Prostate gland (tissue), 2 donors: ENCODE measurements around the gene UAP1L1. TPM values are rescaled to one million over a fixed set of nuclear protein-coding genes. Genes with fewer than 3 reads are reported as not detected.
A peak's percentile ranks its signal among the peaks of the same experiment; 100 is the strongest.

ENCODE experiments used
- DNase-seq: peaks from one replicate; pipeline ENCODE4 v3.0.0-alpha.2; 2019; ENCODE audit warnings: low spot score
- H3K27ac ChIP-seq, 2 donors: fragments of 200-600 bp; sonication (generic); 2 replicates each; pipeline ENCODE4 v1.5.1; 2017 to 2019
- H3K27me3 ChIP-seq: fragments of 200-600 bp; sonication (generic); replicated peaks from 2 replicates; pipeline ENCODE4 v1.5.1; 2019; ENCODE audit not compliant: insufficient read depth
- H3K36me3 ChIP-seq, 2 donors: fragments of 200-600 bp; sonication (generic); 1 replicate in 1 of 2; 2 replicates in 1 of 2; pipeline versions ENCODE4 v1.5.1 to v1.8.1; 2017 to 2019
- H3K4me1 ChIP-seq: fragments of 200-600 bp; sonication (generic); replicated peaks from 2 replicates; pipeline ENCODE4 v1.5.1; 2019
- H3K4me3 ChIP-seq, 2 donors: fragments of 200-600 bp; sonication (generic); 2 replicates each; pipeline ENCODE4 v1.5.1; 2017 to 2019
- H3K9me3 ChIP-seq: fragments of 200-600 bp; sonication (generic); 2 replicates; pipeline ENCODE4 v1.5.1; 2017
- POLR2A ChIP-seq: fragments of 450-650 bp; IDR thresholded peaks from one replicate; pipeline ENCODE4 v1.6.1; 2016; ENCODE audit warnings: antibody characterized with exemption, mild to moderate bottlenecking
- POLR2AphosphoS5 ChIP-seq: sonication (generic); formaldehyde crosslinking; IDR thresholded peaks from one replicate; pipeline ENCODE4 v1.6.1; 2017; ENCODE audit warnings: antibody characterized with exemption
- WGBS: methylation state at CpG from one replicate; pipeline ENCODE4 v1.1.5; 2018; 5-methylcytosine and 5-hydroxymethylcytosine counted together
- intact Hi-C: fragments of 100-400 bp; cut with DNase I; formaldehyde crosslinking; loops from one replicate; pipeline ENCODE4 v1.14.2; 2022
- total RNA-seq, 2 donors: library from RNA; depleted of rRNA; stranded (reverse); fragments of >200 nt; gene quantifications; one replicate each; pipeline ENCODE4 v1.1.0, GENCODE V29; 2016
- TF ChIP-seq, protein P1 (sequence below), 4 experiments: fragments of 200-600 bp in 2 of 4; fragments of 450-650 bp in 2 of 4; sonication (generic) in 2 of 4; IDR thresholded peaks; 1 replicate in 3 of 4; 2 replicates in 1 of 4; pipeline ENCODE4 v1.5.1; 2016 to 2019; ENCODE audit warnings: antibody characterized with exemption in 4 of 4, mild to moderate bottlenecking in 2 of 4, moderate library complexity in 2 of 4

UAP1L1 gene, protein sequence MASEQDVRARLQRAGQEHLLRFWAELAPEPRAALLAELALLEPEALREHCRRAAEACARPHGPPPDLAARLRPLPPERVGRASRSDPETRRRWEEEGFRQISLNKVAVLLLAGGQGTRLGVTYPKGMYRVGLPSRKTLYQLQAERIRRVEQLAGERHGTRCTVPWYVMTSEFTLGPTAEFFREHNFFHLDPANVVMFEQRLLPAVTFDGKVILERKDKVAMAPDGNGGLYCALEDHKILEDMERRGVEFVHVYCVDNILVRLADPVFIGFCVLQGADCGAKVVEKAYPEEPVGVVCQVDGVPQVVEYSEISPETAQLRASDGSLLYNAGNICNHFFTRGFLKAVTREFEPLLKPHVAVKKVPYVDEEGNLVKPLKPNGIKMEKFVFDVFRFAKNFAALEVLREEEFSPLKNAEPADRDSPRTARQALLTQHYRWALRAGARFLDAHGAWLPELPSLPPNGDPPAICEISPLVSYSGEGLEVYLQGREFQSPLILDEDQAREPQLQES
- 10 to 100 TPM in 1 of 2 donors, 1 to 10 TPM in 1; 8.2 to 19.9 TPM for total RNA-seq

DNA sequence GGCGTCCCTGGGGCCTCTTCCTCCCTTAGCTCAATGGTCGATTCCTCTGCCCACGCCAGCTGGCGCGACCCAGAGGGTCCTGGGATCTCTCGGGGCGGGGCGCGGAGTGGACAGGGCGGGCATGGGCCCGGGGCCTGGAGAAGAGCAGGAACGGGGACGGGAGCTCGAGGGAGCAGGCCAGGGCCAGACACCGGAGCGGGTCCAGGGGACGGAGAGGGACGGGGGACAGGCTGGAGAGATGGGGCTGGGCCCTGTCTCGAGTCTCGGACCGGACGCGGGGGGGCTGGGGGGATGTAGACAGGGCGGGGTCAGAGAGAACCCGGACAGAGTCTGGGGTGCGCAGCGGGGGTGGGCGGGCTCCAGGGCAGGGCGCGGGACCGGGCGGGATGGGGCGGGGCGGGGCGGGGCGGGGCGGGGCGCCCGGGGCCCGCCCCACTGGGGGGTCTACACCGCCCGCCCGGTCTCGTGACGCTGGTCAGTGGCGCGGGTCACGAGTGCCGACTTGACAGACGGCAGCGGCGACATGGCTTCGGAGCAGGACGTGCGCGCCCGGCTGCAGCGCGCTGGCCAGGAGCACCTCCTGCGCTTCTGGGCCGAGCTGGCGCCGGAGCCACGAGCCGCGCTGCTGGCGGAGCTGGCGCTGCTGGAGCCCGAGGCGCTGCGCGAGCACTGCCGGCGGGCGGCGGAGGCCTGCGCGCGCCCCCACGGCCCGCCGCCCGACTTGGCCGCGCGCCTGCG lies at the start of gene UAP1L1:
Gene UAP1L1, plus strand, starts transcription at position 508 of the 738 bp plus-strand sequence. Its CDS starts 16 bp downstream, at position 524.
- peak; percentile 78 for DNase-seq
- peaks cover 6% of the 10 kb centered on the region for H3K4me1 ChIP-seq

DNA sequence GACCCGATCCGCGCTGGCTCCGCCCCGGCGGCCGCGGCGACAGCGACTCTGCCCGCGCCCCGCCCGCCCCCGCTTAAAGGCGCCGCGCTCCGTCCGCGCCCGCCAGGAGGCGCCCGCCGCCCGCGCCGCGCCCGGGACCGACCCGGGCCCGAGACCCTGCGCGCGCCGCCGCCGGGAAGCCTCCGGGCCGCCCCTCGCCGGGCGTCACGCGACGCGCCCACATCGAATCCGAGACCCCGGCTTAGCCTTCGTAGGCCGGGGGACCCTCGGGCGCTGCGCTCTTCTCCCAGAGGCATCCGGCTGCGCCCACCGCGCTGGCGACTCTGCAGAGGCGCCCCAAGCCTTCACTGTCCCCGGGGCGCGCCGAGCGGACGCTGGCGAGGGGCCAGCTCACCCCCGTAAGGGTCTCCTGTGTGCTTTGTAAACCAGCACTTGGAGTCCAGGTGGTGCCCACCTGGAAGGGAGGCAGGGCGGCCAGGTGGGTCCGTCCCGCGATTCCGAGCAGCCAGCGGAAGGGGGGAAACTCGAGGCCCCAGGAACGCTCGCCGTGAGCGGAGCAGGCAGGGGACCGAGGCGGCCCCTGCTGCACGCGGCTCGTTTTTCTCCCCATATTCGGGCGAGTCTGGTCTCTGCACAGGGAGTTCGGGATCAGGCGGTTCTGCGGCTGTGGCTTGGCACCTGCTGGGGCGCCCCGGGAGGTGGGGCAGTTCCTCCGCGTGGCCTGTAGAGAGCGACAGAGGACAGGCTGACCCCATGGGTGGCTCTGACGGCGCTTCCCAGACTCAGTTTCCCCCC lies 48.9 kb upstream of the UAP1L1 start:
- peaks cover 32% of the 10 kb centered on the region for H3K4me1 ChIP-seq
- intact Hi-C loops, result no loop called here
- peak overlapping the region; percentile 51 to 52 for H3K4me3 ChIP-seq
- no peaks in the 10 kb centered on the region for H3K36me3 ChIP-seq
- peak overlapping the region; percentile 50 to 60 for H3K27ac ChIP-seq
- H3K9me3 ChIP-seq, result no peaks in the 10 kb centered on the region
- DNase-seq, result peak; percentile 58
- TF ChIP-seq, protein P1, sequence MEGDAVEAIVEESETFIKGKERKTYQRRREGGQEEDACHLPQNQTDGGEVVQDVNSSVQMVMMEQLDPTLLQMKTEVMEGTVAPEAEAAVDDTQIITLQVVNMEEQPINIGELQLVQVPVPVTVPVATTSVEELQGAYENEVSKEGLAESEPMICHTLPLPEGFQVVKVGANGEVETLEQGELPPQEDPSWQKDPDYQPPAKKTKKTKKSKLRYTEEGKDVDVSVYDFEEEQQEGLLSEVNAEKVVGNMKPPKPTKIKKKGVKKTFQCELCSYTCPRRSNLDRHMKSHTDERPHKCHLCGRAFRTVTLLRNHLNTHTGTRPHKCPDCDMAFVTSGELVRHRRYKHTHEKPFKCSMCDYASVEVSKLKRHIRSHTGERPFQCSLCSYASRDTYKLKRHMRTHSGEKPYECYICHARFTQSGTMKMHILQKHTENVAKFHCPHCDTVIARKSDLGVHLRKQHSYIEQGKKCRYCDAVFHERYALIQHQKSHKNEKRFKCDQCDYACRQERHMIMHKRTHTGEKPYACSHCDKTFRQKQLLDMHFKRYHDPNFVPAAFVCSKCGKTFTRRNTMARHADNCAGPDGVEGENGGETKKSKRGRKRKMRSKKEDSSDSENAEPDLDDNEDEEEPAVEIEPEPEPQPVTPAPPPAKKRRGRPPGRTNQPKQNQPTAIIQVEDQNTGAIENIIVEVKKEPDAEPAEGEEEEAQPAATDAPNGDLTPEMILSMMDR (IDR thresholded peaks at IDR 0.05), result peak in 3 of 4 experiments; percentile 8 to 65 (median 48)
- TF ChIP-seq POLR2A (no peak), POLR2AphosphoS5 (peak; percentile 9)
- H3K27me3 ChIP-seq, result no peaks in the 10 kb centered on the region
- under 1% methylated on average over 51 of the region's 98 CpGs for WGBS

More for the DNA sequence above, at the start of gene UAP1L1:
- intact Hi-C loops, result no loop called here
- H3K27me3 ChIP-seq, result no peaks in the 10 kb centered on the region
- H3K9me3 ChIP-seq, result no peaks in the 10 kb centered on the region
- TF ChIP-seq POLR2A (peak; percentile 59), POLR2AphosphoS5 (peak; percentile 53)
- TF ChIP-seq, protein P1 (IDR thresholded peaks at IDR 0.05), result no peak
- no peaks in the 10 kb centered on the region for H3K36me3 ChIP-seq
- 5% methylated on average over 57 of the region's 87 CpGs for WGBS
- H3K4me3 ChIP-seq, result peak within 1 kb of the TSS; percentile 58 to 65
- H3K27ac ChIP-seq, result peak within 1 kb of the TSS; percentile 69 to 75

DNA sequence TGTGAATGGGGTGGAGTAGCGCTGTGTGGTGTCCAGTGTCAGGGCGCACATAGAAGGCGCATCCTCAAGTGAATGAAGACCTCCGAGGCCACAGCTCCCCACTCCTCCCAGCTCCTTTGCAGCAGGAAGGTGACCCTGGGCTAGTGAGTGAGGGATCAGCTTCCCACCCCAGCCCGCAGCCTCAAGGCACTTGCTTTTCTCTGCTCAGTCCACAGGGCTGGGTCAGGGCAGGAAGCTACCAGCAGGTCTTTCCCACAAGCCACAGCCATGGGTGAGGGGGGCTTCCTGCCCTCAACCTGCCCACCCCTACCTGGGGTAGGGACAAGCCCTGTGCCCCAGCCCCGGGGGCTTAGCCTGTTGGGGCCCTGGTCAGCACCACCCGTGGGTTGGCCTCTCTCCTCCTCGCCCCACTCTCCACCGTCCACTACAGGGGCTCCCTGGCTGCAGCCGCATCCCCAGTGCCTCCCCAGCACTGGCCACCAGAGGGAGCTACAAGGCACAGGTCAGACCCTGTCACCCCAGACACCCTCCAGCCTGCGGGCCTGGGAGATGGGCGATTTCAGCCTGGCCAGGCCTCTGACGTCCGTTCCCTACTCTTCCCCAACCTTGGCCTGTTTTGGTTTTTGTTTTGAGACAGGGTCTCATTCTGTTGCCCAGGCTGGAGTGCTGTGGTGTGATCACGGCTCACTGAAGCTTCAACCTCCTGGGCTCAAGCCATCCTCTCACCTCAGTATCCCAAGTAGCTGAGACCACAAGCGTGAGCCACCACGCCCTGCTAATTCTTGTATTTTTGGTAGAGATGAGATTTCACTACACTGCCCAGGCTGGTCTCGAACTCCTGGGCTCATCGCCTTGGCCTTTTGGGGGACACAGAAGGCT lies 48.0 kb upstream of the UAP1L1 start:
- intact Hi-C loops, result no loop called here
- no peak for TF ChIP-seq POLR2A
- TF ChIP-seq POLR2AphosphoS5, result no peak
- TF ChIP-seq, protein P1 (IDR thresholded peaks at IDR 0.05), result peak; percentile 63 to 82 (median 72)
- peak; percentile 53 for DNase-seq
- Histone ChIP-seq H3K27me3 (no peaks in the 10 kb centered on the region), H3K27ac (no peak overlapping the region), H3K4me3 (peak overlapping the region in 1 of 2 donors; percentile 52), H3K9me3 (no peaks in the 10 kb centered on the region), H3K36me3 (no peaks in the 10 kb centered on the region), H3K4me1 (peaks cover 32% of the 10 kb centered on the region)
- WGBS, result 40% methylated on average over 19 of the region's 19 CpGs

DNA sequence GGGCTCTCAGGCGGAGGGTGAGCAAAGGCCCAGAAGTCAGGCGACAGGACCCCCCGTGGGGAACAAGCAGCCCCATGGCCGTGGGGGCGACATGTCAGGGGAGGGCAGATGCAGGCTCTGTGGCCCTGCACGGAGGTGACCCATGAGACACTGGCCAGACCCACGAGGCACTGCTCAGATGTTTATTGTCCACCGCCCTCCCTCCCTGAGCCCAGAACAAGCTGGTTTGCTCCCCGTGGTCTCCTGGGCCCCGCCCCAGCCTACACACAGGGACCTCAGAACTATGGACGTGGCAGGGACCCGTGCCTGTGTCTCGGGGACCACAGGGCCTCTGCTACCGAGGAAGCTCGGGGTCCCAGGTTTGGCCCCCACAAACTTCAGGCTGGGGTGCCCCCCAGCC lies 47.3 kb upstream of the UAP1L1 start:
- H3K4me1 ChIP-seq, result peaks cover 39% of the 10 kb centered on the region
- DNase-seq, result no peak
- intact Hi-C loops, result loop anchor here (5.0 kb wide), 1 partner anchor 78 kb away; the partner anchor contains the start of gene LCN12
- no peak overlapping the region for H3K27ac ChIP-seq
- 69% methylated on average over 15 of the region's 15 CpGs for WGBS
- no peaks in the 10 kb centered on the region for H3K27me3 ChIP-seq
- no peaks in the 10 kb centered on the region for H3K36me3 ChIP-seq
- TF ChIP-seq, protein P1 (IDR thresholded peaks at IDR 0.05), result no peak
- TF ChIP-seq POLR2AphosphoS5, result no peak
- no peak for TF ChIP-seq POLR2A
- H3K9me3 ChIP-seq, result no peaks in the 10 kb centered on the region
- H3K4me3 ChIP-seq, result no peak overlapping the region
